GM10266 (cell line): Measurements from ENCODE around the gene MBD3L3.
"Not testable (repeated sequence)": the region's sequence is repeated elsewhere in the genome, so short reads cannot be mapped to it uniquely, and the experiment has no call there.

Experiments
- DNase-seq: peaks from one replicate; pipeline ENCODE4 v3.0.0; 2012; ENCODE audit errors: extremely low spot score
- TF ChIP-seq, protein P1 (sequence below): IDR thresholded peaks from 2 replicates; pipeline ENCODE4 v1.5.1; 2012; ENCODE audit warnings: mild to moderate bottlenecking, low read depth; ENCODE audit not compliant: control insufficient read depth, insufficient read depth; ENCODE audit errors: missing control alignments

The MBD3L3 gene

GRCh38 chr19:7069042-7069903 is 10.8 kb upstream of the MBD3L3 start, which contains the start of gene ZNF557:
TSS of gene ZNF557 (plus strand) at chr19:7069703. CDS start at chr19:7075075, 5,372 bp downstream.
- TF ChIP-seq, protein P1, sequence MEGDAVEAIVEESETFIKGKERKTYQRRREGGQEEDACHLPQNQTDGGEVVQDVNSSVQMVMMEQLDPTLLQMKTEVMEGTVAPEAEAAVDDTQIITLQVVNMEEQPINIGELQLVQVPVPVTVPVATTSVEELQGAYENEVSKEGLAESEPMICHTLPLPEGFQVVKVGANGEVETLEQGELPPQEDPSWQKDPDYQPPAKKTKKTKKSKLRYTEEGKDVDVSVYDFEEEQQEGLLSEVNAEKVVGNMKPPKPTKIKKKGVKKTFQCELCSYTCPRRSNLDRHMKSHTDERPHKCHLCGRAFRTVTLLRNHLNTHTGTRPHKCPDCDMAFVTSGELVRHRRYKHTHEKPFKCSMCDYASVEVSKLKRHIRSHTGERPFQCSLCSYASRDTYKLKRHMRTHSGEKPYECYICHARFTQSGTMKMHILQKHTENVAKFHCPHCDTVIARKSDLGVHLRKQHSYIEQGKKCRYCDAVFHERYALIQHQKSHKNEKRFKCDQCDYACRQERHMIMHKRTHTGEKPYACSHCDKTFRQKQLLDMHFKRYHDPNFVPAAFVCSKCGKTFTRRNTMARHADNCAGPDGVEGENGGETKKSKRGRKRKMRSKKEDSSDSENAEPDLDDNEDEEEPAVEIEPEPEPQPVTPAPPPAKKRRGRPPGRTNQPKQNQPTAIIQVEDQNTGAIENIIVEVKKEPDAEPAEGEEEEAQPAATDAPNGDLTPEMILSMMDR: no peak

GRCh38 chr19:7068599-7068998 is 10.1 kb upstream of the MBD3L3 start:
- DNase-seq: no peak
- TF ChIP-seq, protein P1: no peak

More at GRCh38 chr19:7069042-7069903, 10.8 kb upstream of the MBD3L3 start, which contains the start of gene ZNF557:
- peak; percentile 97 for DNase-seq

DNA sequence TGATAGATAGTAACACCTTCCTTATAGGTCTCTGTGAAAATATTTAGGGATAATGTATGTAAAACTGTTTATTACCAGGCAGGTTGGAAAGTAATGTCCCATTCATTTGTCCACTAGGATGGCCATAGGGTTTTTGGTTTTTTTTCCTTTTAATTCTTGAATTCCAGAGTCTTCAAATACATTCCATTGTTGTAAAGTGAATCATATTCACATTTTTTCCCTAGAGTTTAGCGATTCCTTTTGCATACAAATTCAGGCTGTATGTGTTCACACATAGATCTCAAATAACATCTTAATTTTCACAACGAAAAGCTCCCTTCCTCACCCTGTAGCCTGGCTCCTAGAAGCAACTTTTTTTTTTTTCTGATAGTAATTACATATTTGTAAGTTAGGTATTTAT is 9.2 kb upstream of the MBD3L3 start:
- TF ChIP-seq, protein P1: no peak
- no peak for DNase-seq

- not testable (repeated sequence) for DNase-seq
Observed at GRCh38 chr19:7067122-7067521, 8.6 kb upstream of the MBD3L3 start.

DNA sequence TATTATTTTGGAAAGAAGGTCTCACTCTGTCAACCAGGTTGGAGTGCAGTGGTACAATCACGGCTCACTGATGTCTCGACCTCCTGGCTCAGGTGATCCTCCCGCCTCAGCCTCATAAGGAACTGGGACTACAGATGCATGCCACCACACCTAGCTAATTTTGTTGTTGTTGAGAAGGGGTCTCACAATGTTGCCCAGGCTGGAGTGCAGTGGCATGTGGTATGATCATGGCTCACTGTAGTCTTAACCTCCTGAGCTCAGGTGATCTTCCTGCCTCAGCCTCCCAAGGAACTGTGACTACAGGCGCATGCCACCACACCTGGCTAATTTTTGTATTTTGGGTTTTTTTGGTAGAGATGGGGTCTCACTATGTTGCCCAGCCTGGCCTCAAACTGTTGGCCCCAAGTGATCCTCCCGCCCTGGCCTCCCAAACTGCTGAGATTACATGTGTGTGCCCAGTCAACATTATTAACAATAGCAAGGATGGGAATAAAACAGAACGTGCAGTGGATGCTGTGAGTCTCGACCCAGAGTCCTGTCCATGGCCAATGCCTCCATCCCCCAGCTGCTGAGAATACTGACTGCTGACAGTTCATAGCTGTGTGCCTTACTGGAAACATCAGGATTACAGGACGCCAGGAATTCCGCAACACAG is 5.4 kb upstream of the MBD3L3 start:
- DNase-seq: no peak
- TF ChIP-seq, protein P1: no peak

GRCh38 chr19:7063339-7063738 is 4.9 kb upstream of the MBD3L3 start:
- DNase-seq: no peak
- TF ChIP-seq, protein P1: no peak

GRCh38 chr19:7059977-7060376 is 1.5 kb upstream of the MBD3L3 start:
- DNase-seq: not testable (repeated sequence)

- not testable (repeated sequence) for DNase-seq
Observed at GRCh38 chr19:7056371-7056770, 2.1 kb downstream of the MBD3L3 start.

DNA sequence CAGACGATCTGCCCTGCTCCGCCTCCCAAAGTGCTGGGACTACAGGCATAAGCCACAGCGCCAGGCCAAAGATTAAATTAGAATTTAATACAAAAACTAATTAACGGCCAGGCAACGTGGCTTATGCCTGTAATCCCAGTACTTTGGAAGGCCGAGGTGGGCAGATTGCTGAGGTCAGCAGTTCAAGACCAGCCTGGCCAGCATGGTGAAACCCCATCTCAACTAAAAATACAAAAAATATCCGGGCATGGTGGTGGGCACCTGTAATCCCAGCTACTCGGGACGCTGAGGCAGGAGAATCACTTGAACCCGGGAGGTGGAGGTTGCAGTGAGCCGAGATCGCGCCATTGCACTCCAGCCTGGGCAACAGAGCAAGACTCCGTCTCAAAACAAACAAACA is 2.8 kb downstream of the MBD3L3 start:
- DNase-seq: not testable (repeated sequence)

- DNase-seq: not testable (repeated sequence)
Observed at GRCh38 chr19:7054635-7055368, 3.7 kb downstream of the MBD3L3 start.

GRCh38 chr19:7052896-7053295 is 5.6 kb downstream of the MBD3L3 start:
- DNase-seq: not testable (repeated sequence)

- DNase-seq: not testable (repeated sequence)
Observed at GRCh38 chr19:7051421-7051820, 7.1 kb downstream of the MBD3L3 start.

GRCh38 chr19:7049021-7049420 is 9.5 kb downstream of the MBD3L3 start, which contains the start of gene MBD3L2:
TSS of gene MBD3L2 (plus strand) at chr19:7049321. CDS start at chr19:7049374, 53 bp downstream.
- DNase-seq: not testable (repeated sequence)
